ENCODE data around the gene TTPAL.

Gene TTPAL

DNA sequence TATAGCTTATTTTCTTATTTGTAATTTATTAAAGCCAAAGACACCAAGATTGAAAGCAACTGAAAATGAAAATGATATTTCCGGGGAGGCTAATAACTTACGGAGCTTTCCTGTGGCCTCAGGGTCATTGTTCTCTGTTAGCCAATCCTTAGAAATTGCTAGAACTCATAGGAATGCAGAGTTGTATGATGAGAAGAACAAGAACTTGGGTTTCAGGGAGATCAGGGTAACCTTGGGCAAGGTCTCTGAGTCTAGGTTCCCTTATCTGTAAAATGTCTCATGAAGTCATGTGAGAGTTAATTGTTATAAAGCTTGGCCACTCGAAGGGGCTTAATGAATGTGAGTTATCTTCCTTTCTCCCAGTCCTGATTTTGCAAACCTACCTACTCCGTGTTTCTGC, 66.3 kb downstream of the TTPAL start:
- no peak for DNase-seq

DNA sequence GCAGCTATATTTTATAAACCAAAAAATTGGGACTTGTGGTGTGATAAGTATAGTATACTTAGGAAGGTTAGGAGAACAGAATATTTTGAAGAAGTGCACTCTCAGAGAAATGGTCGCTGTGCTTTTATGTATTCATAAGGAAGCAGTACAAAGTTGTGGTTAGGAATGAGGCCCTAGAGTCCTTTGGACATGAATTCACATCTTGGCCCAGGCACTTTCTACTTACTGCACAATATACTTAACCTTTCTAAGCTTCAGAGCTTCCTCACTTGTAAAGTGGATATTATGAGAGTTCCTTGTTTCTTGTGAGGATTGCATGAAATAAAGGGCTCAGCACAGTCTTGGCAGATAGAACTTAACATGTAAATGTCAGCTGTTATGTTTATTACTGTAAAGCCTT, 67.2 kb downstream of the TTPAL start:
- no peak for DNase-seq

DNA sequence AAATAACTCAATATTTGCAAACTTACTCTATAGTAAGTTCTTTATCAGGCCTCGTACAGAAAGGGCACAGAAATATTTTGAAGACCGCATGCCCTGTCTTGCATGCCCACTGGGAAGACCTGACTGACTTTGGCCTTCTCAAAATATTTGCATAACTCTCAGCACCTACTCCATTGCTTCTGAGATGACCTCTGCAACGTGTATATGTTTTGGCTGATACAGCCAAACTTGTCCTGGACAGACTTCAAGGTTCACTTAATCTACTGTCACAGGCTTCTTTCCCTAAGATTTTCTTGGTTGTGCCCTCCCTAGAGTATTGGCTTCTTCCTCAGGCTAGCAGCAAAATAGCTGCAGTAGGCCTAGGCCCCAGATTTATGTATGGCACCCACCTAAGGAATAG, 67.7 kb downstream of the TTPAL start:
- no peak for DNase-seq

All from C1 segment of cervical spinal cord (tissue), 14 donors.